ENCODE measurements around the gene CD300A. TPM values are rescaled to one million over a fixed set of nuclear protein-coding genes. Genes with fewer than 3 reads are reported as not detected.

Gene CD300A
- polyA plus RNA-seq, 1 donor (not counting 4 experiments of a cell fraction or from before 2014, with no cell fraction given): 0.07 TPM

DNA sequence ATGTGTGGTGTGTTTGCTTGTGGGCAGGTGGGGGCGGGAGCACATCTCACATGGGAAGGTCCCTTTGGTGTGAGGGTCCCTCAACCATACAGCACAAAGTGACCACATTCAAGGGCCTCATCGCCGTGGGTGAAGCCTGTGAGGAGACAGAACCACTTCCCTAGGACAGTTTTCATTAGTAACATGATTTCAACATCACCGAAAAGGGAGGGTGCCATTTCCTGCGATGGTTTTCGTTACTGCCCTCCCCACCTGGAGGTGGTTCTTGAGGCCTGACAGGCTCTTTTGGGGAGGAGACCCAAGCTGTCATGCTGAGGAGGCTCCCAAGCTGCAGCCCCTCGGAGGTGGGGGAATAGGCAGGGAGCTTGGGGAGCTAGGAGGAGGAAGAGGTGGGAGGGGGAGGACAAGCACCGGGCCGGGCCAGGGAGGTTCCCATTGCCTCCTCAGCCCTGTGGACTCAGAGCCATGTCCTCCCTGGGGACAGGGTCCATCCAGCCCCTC, 55.3 kb downstream of the CD300A start:
- Histone ChIP-seq H3K79me2 (ENCODE audit: control insufficient read depth, insufficient read depth, low read length) (no peaks in the 10 kb centered on the region), H3K36me3 (ENCODE audit: control insufficient read depth in 2 of 2, extremely low read depth in 1 of 2, insufficient read depth in 2 of 2, low read length in 2 of 2) (no peaks in the 10 kb centered on the region), H3K4me2 (ENCODE audit: control insufficient read depth, extremely low read depth, insufficient read depth, low read depth, low read length) (no peak overlapping the region), H3K27ac (ENCODE audit: control insufficient read depth, insufficient read depth, low read length) (no peak overlapping the region), H3K4me3 (ENCODE audit: control insufficient read depth in 2 of 3, extremely low read depth in 1 of 3, insufficient read depth in 2 of 3, low read depth in 1 of 3, low read length in 3 of 3) (no peak overlapping the region), H3K9ac (ENCODE audit: control insufficient read depth, extremely low read depth, insufficient read depth, low read length) (no peak overlapping the region), H3K4me1 (ENCODE audit: control insufficient read depth, extremely low read depth, insufficient read depth, low read length) (no peaks in the 10 kb centered on the region), H3K27me3 (ENCODE audit: control insufficient read depth, extremely low read depth, insufficient read depth, low read length) (no peaks in the 10 kb centered on the region), H3K9me1 (ENCODE audit: control insufficient read depth, extremely low read depth, insufficient read depth, low read length) (no peaks in the 10 kb centered on the region), H3K9me3 (ENCODE audit: control insufficient read depth, low read depth, low read length) (no peaks in the 10 kb centered on the region), H4K20me1 (ENCODE audit: control insufficient read depth, extremely low read depth, insufficient read depth, low read length) (no peaks in the 10 kb centered on the region), H2AFZ (ENCODE audit: control insufficient read depth, low read length) (no peak overlapping the region)
- dilution Hi-C loops (cut with MboI; ENCODE audit: extremely low pct_ligation_motif_present, low sequenced_read_pairs): no loop called here
- DNase-seq (ENCODE audit: low read depth, low spot score): no peak
- TF ChIP-seq, protein P1, sequence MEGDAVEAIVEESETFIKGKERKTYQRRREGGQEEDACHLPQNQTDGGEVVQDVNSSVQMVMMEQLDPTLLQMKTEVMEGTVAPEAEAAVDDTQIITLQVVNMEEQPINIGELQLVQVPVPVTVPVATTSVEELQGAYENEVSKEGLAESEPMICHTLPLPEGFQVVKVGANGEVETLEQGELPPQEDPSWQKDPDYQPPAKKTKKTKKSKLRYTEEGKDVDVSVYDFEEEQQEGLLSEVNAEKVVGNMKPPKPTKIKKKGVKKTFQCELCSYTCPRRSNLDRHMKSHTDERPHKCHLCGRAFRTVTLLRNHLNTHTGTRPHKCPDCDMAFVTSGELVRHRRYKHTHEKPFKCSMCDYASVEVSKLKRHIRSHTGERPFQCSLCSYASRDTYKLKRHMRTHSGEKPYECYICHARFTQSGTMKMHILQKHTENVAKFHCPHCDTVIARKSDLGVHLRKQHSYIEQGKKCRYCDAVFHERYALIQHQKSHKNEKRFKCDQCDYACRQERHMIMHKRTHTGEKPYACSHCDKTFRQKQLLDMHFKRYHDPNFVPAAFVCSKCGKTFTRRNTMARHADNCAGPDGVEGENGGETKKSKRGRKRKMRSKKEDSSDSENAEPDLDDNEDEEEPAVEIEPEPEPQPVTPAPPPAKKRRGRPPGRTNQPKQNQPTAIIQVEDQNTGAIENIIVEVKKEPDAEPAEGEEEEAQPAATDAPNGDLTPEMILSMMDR (optimal IDR thresholded peaks at IDR 0.05 in 1 of 3, IDR thresholded peaks at IDR 0.05 in 1 of 3, conservative IDR thresholded peaks at IDR 0.05 in 1 of 3; ENCODE audit: extremely low read depth in 1 of 3, insufficient read depth in 2 of 3, low read length in 3 of 3): no peak
- no peak for TF ChIP-seq EZH2 (IDR thresholded peaks at IDR 0.05; ENCODE audit: low read length)
- FAIRE-seq: no peak

DNA sequence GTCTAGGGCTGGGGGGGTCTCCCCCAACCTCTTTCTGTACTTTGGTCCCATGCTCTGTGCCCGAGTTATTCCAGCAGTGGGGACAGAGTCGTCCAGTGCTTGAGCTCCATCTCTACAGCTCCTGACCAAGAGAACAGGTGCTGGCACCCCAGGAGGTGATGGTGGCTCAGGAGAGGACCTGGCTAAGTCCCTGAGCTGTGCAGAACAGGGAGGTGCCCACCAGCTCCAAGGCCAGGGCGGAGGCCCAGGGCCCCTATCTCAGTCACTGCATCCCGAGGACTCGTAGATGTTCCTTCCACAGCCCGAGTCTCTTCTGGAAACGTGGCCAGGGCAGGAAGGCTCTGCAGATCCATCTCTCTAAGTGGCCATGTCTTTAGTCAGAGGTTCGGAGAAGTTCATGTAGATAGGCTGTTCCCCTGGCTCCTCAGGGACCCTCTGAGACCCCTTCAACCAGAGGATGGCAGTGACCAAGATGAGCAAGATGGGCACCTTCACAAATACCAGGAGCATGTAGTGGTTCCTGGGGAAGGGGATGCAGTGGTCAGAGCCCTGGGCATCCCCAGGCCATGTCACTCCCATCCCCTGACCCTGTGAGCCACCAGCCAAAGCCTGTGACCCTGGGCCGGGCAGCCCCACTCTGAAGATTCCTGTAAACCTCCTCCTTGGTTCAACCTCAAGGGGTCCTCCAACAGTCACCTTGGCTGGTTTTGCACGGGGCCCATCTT, 56.1 kb downstream of the CD300A start:
- no peaks in the 10 kb centered on the region for H3K9me3 ChIP-seq (ENCODE audit: control insufficient read depth, low read depth, low read length)
- H3K36me3 ChIP-seq (ENCODE audit: control insufficient read depth in 2 of 2, extremely low read depth in 1 of 2, insufficient read depth in 2 of 2, low read length in 2 of 2): no peaks in the 10 kb centered on the region
- H3K4me1 ChIP-seq (ENCODE audit: control insufficient read depth, extremely low read depth, insufficient read depth, low read length): no peaks in the 10 kb centered on the region
- H3K4me3 ChIP-seq (ENCODE audit: control insufficient read depth in 2 of 3, extremely low read depth in 1 of 3, insufficient read depth in 2 of 3, low read depth in 1 of 3, low read length in 3 of 3): no peak overlapping the region
- H2AFZ ChIP-seq (ENCODE audit: control insufficient read depth, low read length): no peak overlapping the region
- no peaks in the 10 kb centered on the region for H3K27me3 ChIP-seq (ENCODE audit: control insufficient read depth, extremely low read depth, insufficient read depth, low read length)
- no peak overlapping the region for H3K9ac ChIP-seq (ENCODE audit: control insufficient read depth, extremely low read depth, insufficient read depth, low read length)
- dilution Hi-C loops (cut with MboI; ENCODE audit: extremely low pct_ligation_motif_present, low sequenced_read_pairs): no loop called here
- H3K4me2 ChIP-seq (ENCODE audit: control insufficient read depth, extremely low read depth, insufficient read depth, low read depth, low read length): no peak overlapping the region
- H3K27ac ChIP-seq (ENCODE audit: control insufficient read depth, insufficient read depth, low read length): no peak overlapping the region
- no peaks in the 10 kb centered on the region for H3K79me2 ChIP-seq (ENCODE audit: control insufficient read depth, insufficient read depth, low read length)
- TF ChIP-seq EZH2 (IDR thresholded peaks at IDR 0.05; ENCODE audit: low read length): no peak
- TF ChIP-seq, protein P1 (optimal IDR thresholded peaks at IDR 0.05 in 1 of 3, IDR thresholded peaks at IDR 0.05 in 1 of 3, conservative IDR thresholded peaks at IDR 0.05 in 1 of 3; ENCODE audit: extremely low read depth in 1 of 3, insufficient read depth in 2 of 3, low read length in 3 of 3): no peak
- H4K20me1 ChIP-seq (ENCODE audit: control insufficient read depth, extremely low read depth, insufficient read depth, low read length): no peaks in the 10 kb centered on the region
- no peaks in the 10 kb centered on the region for H3K9me1 ChIP-seq (ENCODE audit: control insufficient read depth, extremely low read depth, insufficient read depth, low read length)
- FAIRE-seq: no peak
- no peak for DNase-seq (ENCODE audit: low read depth, low spot score)
